Activated naive CD4-positive, alpha-beta T cell treated with anti-CD3 and anti-CD28 coated beads, Interleukin-2, amount 10 ng/mL, durations not matched to agents 7 days and 5 days (primary cell): Measurements from ENCODE around the gene DDIAS.
"Not testable (repeated sequence)": the region's sequence is repeated elsewhere in the genome, so short reads cannot be mapped to it uniquely, and the experiment has no call there.

ENCODE experiments used
- CTCF ChIA-PET: fragments of 350-600 bp; sonication (Branson Sonifier 250); formaldehyde crosslinking; loops from one replicate; lab custom pipeline; 2021; ENCODE audit warnings: antibody characterized with exemption; lab: Charles Lee
- DNase-seq: peaks from one replicate; pipeline ENCODE4 v3.0.0-alpha.2; 2020
- H3K27ac Mint-ChIP-seq: one replicate; pipeline ENCODE4 v1.8.0; 2021; ENCODE audit warnings: mild to moderate bottlenecking, moderate library complexity, mixed read lengths
- H3K27me3 Mint-ChIP-seq: one replicate; pipeline ENCODE4 v1.8.0; 2021; ENCODE audit warnings: mild to moderate bottlenecking, mixed read lengths
- H3K36me3 Mint-ChIP-seq: one replicate; pipeline ENCODE4 v1.8.0; 2021; ENCODE audit warnings: mixed read lengths
- H3K4me1 Mint-ChIP-seq: one replicate; pipeline ENCODE4 v1.8.0; 2021; ENCODE audit warnings: mixed read lengths
- H3K4me3 Mint-ChIP-seq: one replicate; pipeline ENCODE4 v1.8.0; 2021; ENCODE audit warnings: mild to moderate bottlenecking, moderate library complexity, mixed read lengths
- H3K9me3 Mint-ChIP-seq: one replicate; pipeline ENCODE4 v1.8.0; 2021; ENCODE audit warnings: mixed read lengths

The DDIAS gene

DNA sequence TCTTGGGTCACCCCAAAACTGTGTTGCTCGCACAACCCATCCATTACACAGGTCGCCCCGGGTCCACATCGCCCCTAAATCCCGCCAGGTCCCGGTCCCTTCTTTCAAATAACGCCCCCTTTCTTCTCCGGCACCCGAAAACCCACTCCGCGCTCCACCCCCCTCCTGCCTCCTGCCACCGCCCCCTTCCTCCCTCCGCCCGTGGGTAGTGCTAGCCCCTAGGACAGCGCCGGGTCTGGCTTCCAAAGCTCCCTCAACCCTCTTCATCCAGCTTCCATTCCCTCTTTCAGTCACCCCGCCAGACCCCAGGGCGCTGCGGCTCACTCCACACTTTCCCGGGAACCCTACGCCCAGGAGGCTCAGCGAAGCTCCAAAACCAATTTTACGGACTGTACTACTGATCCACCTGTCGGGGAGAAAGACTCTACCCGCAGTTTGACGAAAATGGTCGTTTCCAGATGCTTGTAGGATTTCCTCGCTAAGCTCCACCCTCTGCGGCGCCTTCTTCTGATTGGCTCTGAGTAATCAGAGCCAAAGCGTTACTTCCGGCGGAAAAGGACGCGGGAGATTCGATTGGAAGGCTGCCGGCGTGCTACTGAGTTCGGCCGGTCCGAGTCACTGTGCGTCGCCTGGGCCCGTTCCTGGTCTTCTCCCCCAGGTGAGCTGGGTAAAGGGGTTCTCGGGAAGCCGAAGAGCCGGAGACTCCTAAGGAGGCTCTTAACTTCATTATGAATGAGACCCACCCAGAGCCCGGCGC lies at the start of gene DDIAS:
DDIAS (plus strand) TSS at position 572 of the 757 bp plus-strand sequence. CDS start 13,003 bp downstream, outside the sequence.
- Mint-ChIP-seq H3K27ac (peak within 1 kb of the TSS; percentile 96), H3K4me3 (peak within 1 kb of the TSS; percentile 90), H3K36me3 (peaks cover 2% of the 10 kb centered on the region), H3K27me3 (no peaks in the 10 kb centered on the region), H3K9me3 (no peaks in the 10 kb centered on the region), H3K4me1 (peaks cover 47% of the 10 kb centered on the region)
- peak; percentile 98 for DNase-seq
- CTCF ChIA-PET: interaction anchor here (0.8 to 4.2 kb wide), 7 partner anchors 34 to 349 kb away, joined by 3 to 33 read pairs (median 5); no protein-coding TSS in a partner anchor

- peaks cover 3% of the 10 kb centered on the region for H3K36me3 Mint-ChIP-seq
- no peaks in the 10 kb centered on the region for H3K27me3 Mint-ChIP-seq
- H3K9me3 Mint-ChIP-seq: no peaks in the 10 kb centered on the region
- H3K4me3 Mint-ChIP-seq: no peak overlapping the region
- no peak for DNase-seq
- H3K4me1 Mint-ChIP-seq: peaks cover 7% of the 10 kb centered on the region
- no peak overlapping the region for H3K27ac Mint-ChIP-seq
- CTCF ChIA-PET: interaction anchor here (1.3 kb wide), 1 partner anchor 136 kb away, joined by 4 read pairs; no protein-coding TSS in a partner anchor
Measured at GRCh38 chr11:82854242-82854641, 47.3 kb upstream of the DDIAS start.

DNA sequence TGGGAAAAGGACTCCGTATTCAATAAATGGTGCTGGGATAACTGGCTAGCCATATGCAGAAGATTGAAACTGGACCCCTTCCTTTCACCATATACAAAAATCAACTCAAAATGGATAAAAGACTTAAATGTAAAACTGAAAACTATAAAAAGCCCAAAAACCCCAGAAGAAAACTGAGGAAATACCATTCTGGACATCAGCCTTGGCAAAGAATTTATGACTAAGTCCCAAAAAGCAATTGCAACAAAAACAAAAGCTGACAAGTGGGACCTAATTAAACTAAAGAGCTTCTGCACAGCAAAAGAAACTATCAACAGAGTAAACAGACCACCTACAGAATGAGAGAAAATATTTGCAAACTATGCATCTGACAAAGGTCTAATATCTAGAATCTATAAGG lies 46.6 kb upstream of the DDIAS start:
- not testable (repeated sequence) for H3K9me3 Mint-ChIP-seq, H3K4me1 Mint-ChIP-seq, H3K4me3 Mint-ChIP-seq, DNase-seq, H3K36me3 Mint-ChIP-seq, H3K27ac Mint-ChIP-seq, H3K27me3 Mint-ChIP-seq
- CTCF ChIA-PET: interaction anchor here (1.3 kb wide), 1 partner anchor 137 kb away, joined by 4 read pairs; no protein-coding TSS in a partner anchor

DNA sequence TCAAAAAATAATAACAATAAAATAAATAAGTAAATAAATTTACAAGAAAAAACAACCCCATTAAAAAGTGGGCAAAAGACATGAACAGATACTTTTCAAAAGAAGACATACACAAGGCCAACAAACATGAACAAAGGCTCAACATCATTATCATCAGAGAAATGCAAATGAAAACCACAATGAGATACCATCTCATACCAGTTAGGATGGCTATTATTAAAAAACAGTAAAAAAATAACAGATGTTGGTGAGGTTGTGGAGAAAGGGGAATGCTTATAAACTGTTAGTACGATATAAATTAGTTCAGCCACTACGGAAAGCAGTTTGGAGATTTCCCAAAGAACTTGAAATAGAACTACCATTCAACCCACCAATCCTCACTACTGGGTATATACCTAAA lies 45.9 kb upstream of the DDIAS start:
- Mint-ChIP-seq H3K27me3 (no peaks in the 10 kb centered on the region), H3K4me3 (no peak overlapping the region)
- CTCF ChIA-PET: interaction anchor here (1.1 kb wide), 1 partner anchor 11 kb away, joined by 4 read pairs; no protein-coding TSS in a partner anchor

DNA sequence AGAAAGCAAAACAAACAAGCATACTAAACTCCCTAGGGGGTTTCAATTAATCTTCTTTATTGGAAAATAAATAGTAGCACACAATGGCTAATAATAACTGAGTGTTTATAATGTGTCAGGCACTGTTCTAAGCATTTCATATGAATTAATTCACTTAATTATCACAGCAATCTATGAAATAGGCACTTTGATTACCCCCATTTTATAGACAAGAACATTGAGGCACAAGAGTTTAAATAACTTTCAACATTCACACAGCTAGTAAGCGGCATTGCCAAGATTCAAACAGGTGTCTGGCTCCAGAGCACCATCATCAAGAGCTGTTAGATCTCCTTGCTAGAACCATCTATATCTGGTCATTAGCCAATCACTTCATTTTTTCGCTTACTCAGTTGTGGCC lies 44.4 kb upstream of the DDIAS start:
- no peaks in the 10 kb centered on the region for H3K27me3 Mint-ChIP-seq
- CTCF ChIA-PET: interaction anchor here (0.6 kb wide), 1 partner anchor 10 kb away, joined by 3 read pairs; no protein-coding TSS in a partner anchor
- H3K4me3 Mint-ChIP-seq: no peak overlapping the region
- H3K9me3 Mint-ChIP-seq: no peaks in the 10 kb centered on the region
- H3K27ac Mint-ChIP-seq: no peak overlapping the region
- peaks cover 7% of the 10 kb centered on the region for H3K4me1 Mint-ChIP-seq
- peaks cover 2% of the 10 kb centered on the region for H3K36me3 Mint-ChIP-seq
- DNase-seq: no peak

More for the DNA sequence above, 45.9 kb upstream of the DDIAS start:
- no peaks in the 10 kb centered on the region for H3K9me3 Mint-ChIP-seq
- peaks cover 2% of the 10 kb centered on the region for H3K36me3 Mint-ChIP-seq
- H3K27ac Mint-ChIP-seq: no peak overlapping the region
- no peak for DNase-seq
- peaks cover 7% of the 10 kb centered on the region for H3K4me1 Mint-ChIP-seq

GRCh38 chr11:82858133-82858532 lies 43.4 kb upstream of the DDIAS start:
- Mint-ChIP-seq H3K36me3 (peaks cover 2% of the 10 kb centered on the region), H3K4me1 (peaks cover 7% of the 10 kb centered on the region), H3K27me3 (no peaks in the 10 kb centered on the region), H3K4me3 (no peak overlapping the region), H3K9me3 (no peaks in the 10 kb centered on the region), H3K27ac (no peak overlapping the region)
- DNase-seq: no peak
- CTCF ChIA-PET: no interaction called here

GRCh38 chr11:82858556-82859091 lies 42.9 kb upstream of the DDIAS start:
- Mint-ChIP-seq H3K27me3 (no peaks in the 10 kb centered on the region), H3K27ac (no peak overlapping the region), H3K9me3 (no peaks in the 10 kb centered on the region), H3K36me3 (peaks cover 2% of the 10 kb centered on the region), H3K4me3 (no peak overlapping the region), H3K4me1 (peaks cover 7% of the 10 kb centered on the region)
- CTCF ChIA-PET: interaction anchor here (1.6 kb wide), 1 partner anchor 9 kb away, joined by 9 read pairs; no protein-coding TSS in a partner anchor
- no peak for DNase-seq

- no peak overlapping the region for H3K27ac Mint-ChIP-seq
- no peaks in the 10 kb centered on the region for H3K27me3 Mint-ChIP-seq
- H3K4me3 Mint-ChIP-seq: no peak overlapping the region
- no peaks in the 10 kb centered on the region for H3K9me3 Mint-ChIP-seq
- no peak for DNase-seq
- H3K36me3 Mint-ChIP-seq: peaks cover 2% of the 10 kb centered on the region
- CTCF ChIA-PET: interaction anchor here (1.0 to 1.6 kb wide), 4 partner anchors 8 to 158 kb away, joined by 3 to 9 read pairs (median 5); no protein-coding TSS in a partner anchor
- H3K4me1 Mint-ChIP-seq: no peaks in the 10 kb centered on the region
Measured at GRCh38 chr11:82859750-82860149, 41.8 kb upstream of the DDIAS start.

GRCh38 chr11:82862379-82862778 lies 39.2 kb upstream of the DDIAS start:
- CTCF ChIA-PET: interaction anchor here (1.0 to 1.5 kb wide), 5 partner anchors 87 to 148 kb away, joined by 3 to 5 read pairs (median 3); partner anchors contain the start of gene FAM181B

GRCh38 chr11:82863209-82863608 lies 38.3 kb upstream of the DDIAS start:
- no peak for DNase-seq
- Mint-ChIP-seq H3K4me3 (no peak overlapping the region), H3K4me1 (peaks cover 6% of the 10 kb centered on the region), H3K36me3 (no peaks in the 10 kb centered on the region), H3K9me3 (no peaks in the 10 kb centered on the region), H3K27me3 (peaks cover 6% of the 10 kb centered on the region), H3K27ac (no peak overlapping the region)
- CTCF ChIA-PET: interaction anchor here (0.8 to 1.5 kb wide), 7 partner anchors 36 to 149 kb away, joined by 3 to 6 read pairs (median 3); partner anchors contain the start of gene FAM181B

More at GRCh38 chr11:82862379-82862778, 39.2 kb upstream of the DDIAS start:
- peaks cover 2% of the 10 kb centered on the region for H3K4me1 Mint-ChIP-seq
- H3K36me3 Mint-ChIP-seq: no peaks in the 10 kb centered on the region
- H3K27ac Mint-ChIP-seq: no peak overlapping the region
- no peak for DNase-seq
- H3K27me3 Mint-ChIP-seq: peaks cover 2% of the 10 kb centered on the region
- H3K9me3 Mint-ChIP-seq: no peaks in the 10 kb centered on the region
- H3K4me3 Mint-ChIP-seq: no peak overlapping the region

DNA sequence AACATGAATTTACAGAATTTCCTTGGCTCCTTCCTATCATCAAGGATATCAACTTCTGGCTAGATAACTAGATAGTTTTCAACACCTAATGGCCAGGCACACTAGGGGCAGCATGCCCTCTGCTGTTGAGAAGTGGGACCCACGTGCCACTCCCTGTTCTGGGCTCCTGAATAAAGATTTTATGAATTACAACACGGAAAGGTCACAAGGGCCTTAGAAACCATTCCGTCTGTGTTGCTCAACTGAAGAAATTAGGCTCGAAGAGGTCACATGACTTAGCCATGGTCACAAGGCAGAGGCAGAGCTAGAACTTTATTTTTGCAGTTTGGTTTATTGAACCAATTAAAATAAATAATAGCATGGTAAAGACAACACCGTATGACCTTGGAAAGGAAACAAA lies 37.3 kb upstream of the DDIAS start:
- no peak overlapping the region for H3K27ac Mint-ChIP-seq
- peaks cover 6% of the 10 kb centered on the region for H3K4me1 Mint-ChIP-seq
- no peaks in the 10 kb centered on the region for H3K36me3 Mint-ChIP-seq
- CTCF ChIA-PET: interaction anchor here (2.8 kb wide), 1 partner anchor 146 kb away, joined by 11 read pairs; no protein-coding TSS in a partner anchor
- H3K27me3 Mint-ChIP-seq: peaks cover 8% of the 10 kb centered on the region
- DNase-seq: peak; percentile 57
- H3K4me3 Mint-ChIP-seq: no peak overlapping the region
- no peaks in the 10 kb centered on the region for H3K9me3 Mint-ChIP-seq

GRCh38 chr11:82865841-82866240 lies 35.7 kb upstream of the DDIAS start:
- no peak overlapping the region for H3K4me3 Mint-ChIP-seq
- CTCF ChIA-PET: interaction anchor here (0.6 to 2.8 kb wide), 6 partner anchors 148 to 955 kb away, joined by 3 to 12 read pairs (median 8); no protein-coding TSS in a partner anchor
- peaks cover 9% of the 10 kb centered on the region for H3K27me3 Mint-ChIP-seq
- no peak overlapping the region for H3K27ac Mint-ChIP-seq
- H3K36me3 Mint-ChIP-seq: no peaks in the 10 kb centered on the region
- H3K4me1 Mint-ChIP-seq: peaks cover 6% of the 10 kb centered on the region
- H3K9me3 Mint-ChIP-seq: no peaks in the 10 kb centered on the region
- DNase-seq: no peak

- Mint-ChIP-seq H3K27me3 (peaks cover 9% of the 10 kb centered on the region), H3K9me3 (no peaks in the 10 kb centered on the region), H3K4me1 (peaks cover 13% of the 10 kb centered on the region), H3K4me3 (no peak overlapping the region), H3K36me3 (no peaks in the 10 kb centered on the region), H3K27ac (no peak overlapping the region)
- DNase-seq: peak; percentile 83
- CTCF ChIA-PET: interaction anchor here (0.6 to 4.8 kb wide), 53 partner anchors 8 to 953 kb away, joined by 3 to 42 read pairs (median 4); partner anchors contain the start of genes DDIAS and PRCP
Measured at GRCh38 chr11:82867495-82868082, 33.9 kb upstream of the DDIAS start.

- Mint-ChIP-seq H3K27me3 (peaks cover 9% of the 10 kb centered on the region), H3K4me3 (no peak overlapping the region), H3K4me1 (peaks cover 32% of the 10 kb centered on the region), H3K27ac (no peak overlapping the region), H3K36me3 (peaks cover 6% of the 10 kb centered on the region), H3K9me3 (peaks cover 4% of the 10 kb centered on the region)
- DNase-seq: no peak
- CTCF ChIA-PET: interaction anchor here (0.6 to 4.8 kb wide), 3 partner anchors 27 to 380 kb away, joined by 4 to 42 read pairs (median 4); no protein-coding TSS in a partner anchor
Measured at GRCh38 chr11:82869657-82870056, 31.9 kb upstream of the DDIAS start.
